NCI-H2081 (cell line): ENCODE results near the gene SMAD7.
A peak's percentile ranks its signal among the peaks of the same experiment; 100 is the strongest.

Experiments used
- DNase-seq, 2 experiments: peaks; one replicate each; lab custom pipeline; 2025; lab: John Stamatoyannopoulos, UW

The SMAD7 gene

GRCh38 chr18:48986851-48987761, 36.3 kb upstream of the SMAD7 start:
- DNase-seq, result no peak

- no peak for DNase-seq
Observed at GRCh38 chr18:48985161-48985560, 34.4 kb upstream of the SMAD7 start.

- DNase-seq, result no peak
Observed at GRCh38 chr18:48983793-48984437, 33.1 kb upstream of the SMAD7 start.

DNA sequence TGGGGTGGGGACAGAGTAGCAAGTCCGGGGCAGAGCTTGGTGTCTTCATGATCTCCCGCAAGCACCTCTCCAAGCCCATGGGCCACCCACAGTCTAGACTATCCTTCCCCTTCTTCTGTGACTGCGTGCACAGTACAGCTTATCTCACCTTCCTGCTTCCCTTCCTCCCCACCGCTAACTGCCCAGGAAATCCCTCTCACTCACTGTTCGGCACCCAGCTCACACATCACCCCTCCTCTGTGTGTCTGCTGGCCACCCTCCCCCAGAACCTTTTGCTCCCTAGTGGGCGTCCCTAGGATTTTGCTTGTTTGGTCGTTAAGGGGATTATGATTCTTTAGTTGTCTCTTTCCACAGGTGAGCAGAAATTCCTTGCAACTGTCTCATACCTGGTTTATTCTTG, 31.5 kb upstream of the SMAD7 start:
- no peak for DNase-seq

GRCh38 chr18:48979944-48980890, 29.5 kb upstream of the SMAD7 start:
- no peak for DNase-seq

DNA sequence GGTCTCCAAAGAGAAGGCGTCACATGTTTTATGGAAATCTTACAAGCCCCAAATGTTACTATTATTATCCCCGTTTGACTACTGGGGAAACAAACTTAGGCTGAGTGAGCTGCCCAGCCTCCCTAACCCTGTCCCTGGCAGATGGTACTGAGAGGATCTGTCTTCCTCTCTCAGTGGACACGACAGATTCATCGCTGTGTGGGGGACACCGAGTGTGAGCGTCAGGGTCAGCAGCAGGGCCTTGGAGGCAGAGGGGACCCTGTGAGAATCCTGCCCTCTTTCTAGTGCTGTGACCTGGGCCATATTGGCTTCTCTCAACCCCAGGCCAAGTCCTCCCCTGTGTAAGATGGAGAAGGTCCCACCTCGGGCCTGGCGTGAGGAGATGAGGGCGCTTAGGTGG, 27.1 kb upstream of the SMAD7 start:
- no peak for DNase-seq

DNA sequence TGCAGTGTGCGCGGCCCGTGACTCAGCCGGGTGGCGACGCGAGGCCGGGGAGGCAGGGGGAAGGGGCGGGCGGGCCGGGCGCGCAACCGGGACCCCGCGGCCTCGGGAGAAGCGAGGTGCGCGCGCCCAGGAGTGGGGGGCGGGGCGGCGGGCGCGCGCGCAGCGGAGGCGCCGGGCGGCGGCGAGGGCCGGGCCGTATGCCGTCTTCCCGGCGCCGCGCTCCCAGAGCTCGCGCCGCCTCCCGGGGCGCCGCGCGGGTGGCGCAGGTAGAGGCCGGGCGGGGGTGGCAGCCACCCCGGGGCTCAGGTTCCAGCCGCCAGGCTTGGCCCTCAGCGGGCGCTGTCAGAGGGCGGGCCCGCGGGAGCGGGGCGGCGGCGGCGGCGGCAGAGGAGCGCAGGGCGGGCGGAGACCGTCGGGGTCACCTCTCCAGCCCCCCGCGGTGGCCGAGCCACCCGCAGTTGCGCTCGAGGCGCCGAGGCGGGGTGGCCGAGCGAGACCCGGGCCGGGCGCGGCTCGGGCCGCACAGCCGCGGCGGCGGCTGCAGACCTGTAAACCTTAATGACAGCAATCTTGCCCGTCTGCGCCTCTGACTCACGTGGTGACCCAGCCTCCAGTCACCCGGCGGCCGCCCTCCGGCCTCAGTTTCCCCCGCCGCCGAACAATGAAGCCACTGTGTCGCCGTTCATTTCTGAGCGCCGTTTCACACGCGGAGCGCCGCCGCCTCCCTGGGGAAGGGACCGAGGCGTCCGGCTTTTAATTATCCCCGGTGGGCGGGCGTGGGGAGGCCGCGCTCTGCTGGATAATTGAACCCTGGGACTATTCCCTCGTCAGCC, 25.3 kb upstream of the SMAD7 start:
- DNase-seq, result peak in 1 of 2 experiments; percentile 56

DNA sequence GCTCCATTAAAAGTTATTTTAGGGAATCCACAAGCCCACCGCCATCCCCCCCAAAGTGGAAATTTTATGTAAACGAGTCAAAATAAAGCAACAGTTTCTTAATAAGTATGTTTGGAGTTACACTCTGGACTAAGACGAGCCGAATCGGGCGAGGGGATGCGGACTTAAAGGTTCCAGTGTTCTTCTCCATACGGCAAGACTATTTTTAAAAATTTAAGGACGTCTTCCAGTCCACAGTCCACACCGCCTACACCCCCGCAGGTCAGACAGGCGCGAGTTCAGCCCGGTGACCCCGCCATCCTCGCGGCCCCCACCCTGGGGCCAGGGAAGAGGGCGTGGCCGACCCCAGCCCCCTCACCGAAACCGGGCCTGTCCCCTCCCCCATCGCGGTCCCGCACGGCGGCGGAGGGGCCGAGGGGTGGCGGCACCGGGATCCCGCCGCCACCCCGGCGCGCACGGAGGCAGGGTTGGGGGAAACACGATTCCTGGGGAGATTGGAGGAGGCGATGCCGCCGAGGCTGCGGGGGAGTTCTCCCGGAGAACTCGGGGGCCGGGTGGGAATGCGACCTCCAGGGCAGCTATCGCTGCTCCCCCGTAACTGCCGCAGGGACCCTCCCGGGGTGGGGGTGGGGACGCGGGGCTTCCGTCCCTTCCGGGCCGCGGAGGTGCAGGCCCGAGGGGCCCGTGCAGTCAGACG, 24.5 kb upstream of the SMAD7 start:
- no peak for DNase-seq

DNA sequence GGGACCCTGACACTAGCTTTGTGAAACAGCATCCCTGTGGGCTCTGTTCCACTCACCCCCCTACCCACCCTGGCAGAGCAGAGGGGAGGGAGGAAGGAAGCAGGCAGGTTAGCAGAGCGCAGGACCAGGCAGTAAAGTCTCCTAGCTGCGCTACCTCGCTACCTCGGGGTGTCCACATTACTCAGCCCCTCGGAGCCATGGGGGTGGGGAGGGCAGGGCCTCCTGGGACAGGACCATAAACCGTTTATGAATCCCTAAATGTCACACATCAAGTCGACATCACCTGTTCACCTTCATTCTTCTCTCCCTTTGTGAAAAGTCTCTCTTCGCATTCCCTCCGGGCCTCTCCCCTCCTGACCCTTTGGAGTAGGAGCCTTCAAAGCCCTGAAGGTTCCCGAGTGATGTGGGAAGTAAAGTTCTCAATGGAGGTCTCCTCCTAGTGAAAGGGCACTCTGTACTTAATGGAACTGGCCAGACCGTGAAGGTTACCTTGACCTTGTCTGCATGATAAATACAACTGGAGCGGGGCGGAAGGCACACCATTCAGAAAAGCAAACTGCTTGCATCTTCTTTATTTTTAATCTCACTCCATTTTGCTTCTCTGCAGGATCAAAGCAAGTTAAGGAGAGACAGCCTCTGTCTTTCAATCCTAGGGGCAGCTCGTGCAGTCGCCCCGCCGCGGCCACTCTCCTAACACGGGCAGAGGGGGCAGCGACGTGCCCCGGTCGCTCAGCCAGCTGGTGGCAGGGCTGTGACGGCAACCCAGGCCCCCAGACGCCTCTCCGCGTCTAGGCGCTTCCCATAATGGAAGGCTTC, 23.7 kb upstream of the SMAD7 start:
- no peak for DNase-seq

DNA sequence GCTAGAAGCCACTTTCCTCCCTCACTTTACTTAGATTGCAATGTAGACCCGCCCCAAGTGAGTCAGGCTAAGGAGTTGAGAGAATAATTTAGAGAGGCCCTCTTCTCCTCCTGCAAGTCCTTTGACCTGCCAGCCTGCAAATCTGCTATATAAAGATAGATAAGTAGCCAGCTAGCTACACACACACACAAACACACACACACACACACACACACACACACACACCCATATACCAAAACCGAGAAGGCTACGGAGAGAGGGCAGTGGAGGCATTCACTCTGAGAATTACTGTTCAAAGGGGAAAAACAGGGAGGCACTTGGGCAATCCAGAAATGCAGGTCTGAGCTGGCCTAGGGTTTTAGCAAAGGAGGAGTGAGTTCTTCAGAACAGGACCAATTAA, 23.0 kb upstream of the SMAD7 start:
- no peak for DNase-seq

- DNase-seq, result no peak
Observed at GRCh38 chr18:48968412-48969215, 17.8 kb upstream of the SMAD7 start.

GRCh38 chr18:48967545-48967944, 16.8 kb upstream of the SMAD7 start:
- no peak for DNase-seq

DNA sequence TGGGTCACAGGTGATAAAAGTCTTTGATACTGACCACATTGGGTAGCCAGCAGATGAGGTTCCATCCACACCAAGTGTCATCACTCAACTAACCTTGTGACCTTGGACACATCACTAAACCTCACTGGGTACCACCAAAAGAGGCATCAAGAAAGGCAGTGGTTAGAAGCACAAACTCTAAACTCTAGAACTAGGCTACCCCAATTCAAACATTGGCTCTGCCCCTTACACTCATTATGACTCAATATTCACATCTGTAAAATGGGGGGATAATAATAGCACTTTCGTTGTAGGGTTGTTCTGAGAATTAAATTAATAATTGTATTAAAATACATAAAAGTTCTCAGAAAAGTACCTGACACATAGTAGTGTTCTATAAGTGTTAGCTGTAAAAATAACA, 15.8 kb upstream of the SMAD7 start:
- no peak for DNase-seq

DNA sequence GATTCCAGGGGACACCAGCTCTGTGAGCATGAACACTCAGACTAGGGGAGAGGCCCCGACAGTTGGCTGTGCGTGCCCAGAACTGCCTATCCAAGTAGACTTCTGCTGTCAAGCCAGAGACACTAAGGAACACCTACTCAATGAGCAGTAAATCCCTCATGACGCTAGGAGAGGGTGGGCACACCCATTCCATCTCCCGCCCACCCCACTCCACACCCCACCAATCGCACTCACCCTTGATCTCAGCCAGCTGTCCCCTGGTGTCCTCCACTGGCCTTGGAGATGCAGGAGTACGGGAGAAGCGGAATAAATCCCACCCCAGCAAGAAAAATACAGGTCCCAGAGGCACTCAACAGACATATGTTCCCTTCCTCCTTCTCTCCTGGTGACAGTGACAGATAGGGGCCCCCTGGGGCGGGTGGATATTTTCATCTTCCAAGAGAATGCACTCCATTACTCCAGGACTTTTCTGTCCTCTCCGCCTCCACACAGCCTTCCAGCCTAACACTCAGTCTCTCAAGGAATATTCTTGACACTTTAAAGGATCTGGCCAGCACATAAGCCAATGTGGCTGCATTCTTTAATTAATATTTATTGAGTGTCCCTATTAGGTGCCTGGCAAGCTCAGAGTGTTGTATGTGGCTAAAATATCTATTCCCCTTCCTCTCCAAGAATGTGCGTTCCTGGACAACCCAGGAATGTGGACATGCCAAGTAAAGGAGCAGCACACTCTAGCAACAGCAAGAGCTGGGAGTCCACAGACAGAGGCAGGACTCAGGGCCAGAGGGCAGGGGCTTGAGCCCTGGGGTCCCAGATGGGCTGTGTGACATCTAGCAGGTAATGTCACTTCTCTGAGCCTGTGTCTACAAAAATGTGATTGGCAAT, 13.1 kb upstream of the SMAD7 start:
- DNase-seq, result no peak

DNA sequence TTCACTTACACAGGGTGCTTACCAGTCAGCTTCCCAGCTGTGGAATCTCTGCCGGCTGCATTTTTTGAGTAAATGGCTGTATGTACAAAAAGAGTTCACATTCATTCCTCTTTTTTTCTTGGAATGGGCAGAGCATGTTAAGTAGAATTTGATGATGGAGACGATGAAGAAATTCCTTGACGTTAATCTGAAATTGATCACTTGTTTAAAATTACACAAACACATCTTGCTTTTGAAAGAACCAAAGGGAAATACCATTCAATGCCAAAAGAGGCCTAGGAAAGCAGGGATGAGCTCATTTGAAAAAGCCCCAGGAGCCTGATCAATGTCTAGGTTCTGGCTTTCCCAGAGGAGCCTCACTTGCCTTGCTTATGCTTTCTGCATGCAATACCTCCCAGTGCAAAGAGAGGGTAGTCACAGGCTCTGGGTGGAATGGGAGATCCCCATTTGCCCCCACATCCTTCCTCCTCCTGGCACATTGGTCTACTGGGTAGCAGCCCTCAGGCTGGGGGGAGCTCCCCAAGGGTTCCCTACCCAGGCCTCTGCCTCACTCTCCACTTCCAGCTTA, 12.3 kb upstream of the SMAD7 start:
- DNase-seq, result no peak

GRCh38 chr18:48962252-48962993, 11.7 kb upstream of the SMAD7 start:
- DNase-seq, result no peak

- no peak for DNase-seq
Observed at GRCh38 chr18:48961547-48961946, 10.8 kb upstream of the SMAD7 start.
